ENCODE results near the gene COBL.

GRCh38 chr7:51024867-51025266 is 291.7 kb downstream of the COBL start:
- TF ChIP-seq POLR2A (IDR thresholded peaks at IDR 0.05) (no peak), CTCF (IDR thresholded peaks at IDR 0.05) (no peak)

Data from transverse colon (tissue), 3 donors.